Hematopoietic multipotent progenitor cell treated with erythropoietin and hydrocortisone succinate and interleukin-3 and kit ligand, for 8 days (in vitro differentiated cells): Measurements from ENCODE around the gene PMVK.
"Not testable (repeated sequence)": the region's sequence is repeated elsewhere in the genome, so short reads cannot be mapped to it uniquely, and the experiment has no call there.

Experiments used
- DNase-seq: peaks from one replicate; pipeline ENCODE4 v3.0.0-alpha.2; 2015

The PMVK gene

DNA sequence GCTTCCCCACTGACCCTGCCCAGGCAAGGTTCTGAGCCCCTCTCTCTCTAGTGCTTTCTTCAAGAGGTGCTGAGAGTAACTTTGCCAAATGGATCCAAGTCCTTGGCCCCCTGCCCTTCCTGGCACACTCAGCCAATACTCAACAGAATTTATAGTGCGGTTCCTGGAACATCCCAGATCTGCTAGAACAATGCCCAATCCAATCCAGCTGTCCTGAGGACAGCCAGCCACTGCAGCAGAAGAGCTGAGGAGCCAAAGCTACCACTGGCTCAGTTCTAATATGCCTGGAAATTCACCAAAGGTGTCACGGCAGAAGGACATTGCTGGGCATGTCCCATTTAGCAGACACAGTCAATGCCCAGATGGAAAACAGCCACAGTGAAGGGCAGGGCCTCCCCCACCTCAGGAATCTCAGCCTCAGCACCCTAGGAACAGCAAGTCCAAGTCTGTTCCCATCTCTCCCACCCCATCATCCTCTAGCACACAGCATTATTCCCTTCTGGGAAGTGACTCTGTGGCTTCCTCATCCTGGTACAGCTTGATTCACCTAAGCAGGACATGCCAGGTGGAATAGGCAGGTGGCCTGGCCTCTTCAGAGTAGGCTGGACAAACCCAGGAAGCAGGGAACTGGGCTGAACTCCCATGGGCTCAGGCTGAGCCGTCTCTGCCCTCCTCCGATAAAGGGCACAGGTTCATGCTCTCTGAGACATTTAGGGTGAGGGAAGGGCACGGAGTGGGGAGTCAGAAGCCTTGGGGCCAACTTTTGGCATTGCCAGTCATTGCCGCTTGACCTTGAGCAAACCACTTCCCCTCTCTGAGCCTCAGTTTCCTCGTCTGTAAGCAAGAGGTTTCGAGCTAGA lies 24.6 kb downstream of the PMVK start:
- no peak for DNase-seq

DNA sequence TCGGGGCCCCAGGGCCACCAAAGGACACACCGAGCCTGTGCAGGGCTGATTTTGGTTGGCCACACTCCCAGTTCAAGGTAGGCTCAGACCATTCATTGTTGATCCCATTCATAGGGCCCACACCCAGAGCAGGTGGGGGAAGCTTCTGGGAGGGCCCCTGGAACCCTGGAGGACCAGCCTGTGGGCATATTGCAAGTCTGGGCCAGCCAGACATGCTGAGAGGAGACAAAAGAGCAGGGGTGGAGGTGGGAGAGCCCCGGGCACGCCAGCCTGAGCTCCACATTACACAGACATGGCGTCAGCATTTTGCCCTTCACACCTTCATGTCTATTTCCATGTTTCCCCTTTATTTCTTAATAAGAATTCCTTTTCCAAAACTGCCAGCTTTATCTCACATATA lies 25.7 kb downstream of the PMVK start:
- DNase-seq: no peak

DNA sequence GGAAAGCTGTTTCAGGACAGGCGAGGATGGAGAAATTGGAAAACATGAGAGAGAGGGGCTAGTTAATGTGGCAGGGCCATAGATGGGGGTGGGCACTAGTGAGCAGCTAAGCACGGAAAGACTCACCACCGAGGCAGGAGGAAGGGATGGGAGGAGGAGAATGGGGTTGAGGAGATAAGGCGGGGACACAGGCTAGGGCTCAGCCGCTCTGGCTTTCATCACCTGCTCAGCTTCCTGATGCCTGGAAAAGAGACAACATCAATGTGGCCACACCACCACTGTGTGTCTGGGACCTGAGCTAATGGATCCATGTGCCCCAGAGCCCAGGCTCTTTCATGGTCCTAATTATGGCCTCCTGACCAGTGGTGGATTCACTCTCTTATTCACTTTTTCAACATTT lies 27.6 kb downstream of the PMVK start:
- no peak for DNase-seq

DNA sequence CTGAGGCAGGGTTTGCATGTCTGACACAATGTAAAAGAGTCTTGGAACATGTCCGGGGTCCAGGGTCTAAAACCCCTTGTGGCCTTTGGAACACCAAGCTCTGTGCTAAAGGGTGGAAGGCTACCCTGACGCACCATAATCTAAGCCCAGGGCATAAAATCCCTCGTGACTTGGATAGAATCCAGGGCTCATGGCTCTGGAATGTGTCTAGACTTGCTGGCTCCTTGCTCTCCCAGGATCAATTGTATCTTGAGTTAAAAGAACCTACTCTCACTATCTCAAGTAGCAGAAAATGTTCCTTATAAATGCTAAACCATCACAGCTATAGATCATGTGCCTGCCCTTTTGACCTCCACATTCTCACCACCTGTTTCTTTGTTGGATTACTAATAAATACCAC lies 28.4 kb downstream of the PMVK start:
- DNase-seq: not testable (repeated sequence)

DNA sequence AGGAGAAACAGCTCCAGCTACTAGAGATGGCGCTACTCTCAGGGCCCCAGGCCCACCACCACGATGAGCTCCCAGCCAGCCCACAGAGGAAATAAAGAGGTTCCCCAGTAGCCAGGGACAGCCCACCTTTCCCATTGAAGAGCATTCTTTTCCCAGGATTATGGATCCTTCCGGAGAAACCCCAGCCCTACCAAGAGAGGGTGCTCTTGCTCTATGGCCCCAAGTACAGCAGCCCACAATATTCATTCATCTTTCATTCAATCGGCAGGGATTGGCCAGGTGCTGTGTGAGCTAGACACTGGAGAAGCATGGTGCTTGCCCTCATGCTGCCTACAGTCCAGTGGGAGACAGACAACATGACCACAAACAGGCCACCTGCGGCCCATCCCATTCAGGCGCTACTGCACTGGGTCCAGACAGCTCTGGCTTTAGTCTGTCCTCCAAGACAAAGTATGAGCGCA lies 29.9 kb downstream of the PMVK start:
- DNase-seq: no peak

DNA sequence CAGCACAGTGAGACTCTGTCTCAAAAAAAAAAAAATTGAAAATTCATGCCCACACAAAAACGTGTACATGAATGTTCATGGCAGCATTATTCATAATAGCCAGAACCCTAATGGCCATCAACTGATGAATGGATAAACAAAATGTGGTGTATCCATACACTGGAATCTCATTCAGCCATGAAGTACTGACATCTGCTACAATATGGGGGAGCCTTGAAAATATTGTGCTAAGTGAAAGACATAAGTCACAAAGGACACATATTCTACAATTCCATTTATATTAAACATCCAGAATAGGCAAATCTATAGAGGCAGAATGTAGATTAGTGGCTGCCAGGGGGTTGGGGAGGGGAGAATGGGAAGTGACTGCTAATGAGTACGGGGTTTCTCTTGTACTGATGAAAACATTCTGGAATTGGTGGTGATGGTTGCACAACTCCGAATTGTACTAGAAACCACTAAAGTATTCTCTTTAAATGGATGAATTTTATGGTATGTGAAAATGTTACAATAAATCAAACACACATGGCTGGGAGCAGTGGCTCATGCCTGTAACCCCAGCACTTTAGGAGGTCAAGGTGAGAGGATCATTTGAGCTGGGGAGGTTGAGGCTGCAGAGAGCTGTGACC lies 33.5 kb downstream of the PMVK start:
- no peak for DNase-seq

DNA sequence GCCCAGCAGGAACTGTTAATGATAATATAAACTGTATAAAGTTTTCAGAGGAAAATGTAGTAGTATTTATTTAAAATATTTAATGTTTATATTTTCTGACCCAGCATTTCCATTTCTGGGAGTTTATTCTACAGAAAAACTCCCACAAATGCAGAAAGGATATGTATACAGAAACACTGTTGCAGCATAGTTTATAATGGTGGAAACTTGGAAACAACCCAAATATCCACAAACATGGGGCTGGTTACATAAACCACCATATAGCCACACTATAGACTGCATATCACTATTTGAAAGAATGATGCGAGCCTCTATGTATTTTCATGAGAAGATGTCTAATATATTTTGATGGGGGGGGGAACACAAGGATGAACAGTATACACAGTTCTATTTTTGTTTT lies 34.9 kb downstream of the PMVK start:
- DNase-seq: no peak

DNA sequence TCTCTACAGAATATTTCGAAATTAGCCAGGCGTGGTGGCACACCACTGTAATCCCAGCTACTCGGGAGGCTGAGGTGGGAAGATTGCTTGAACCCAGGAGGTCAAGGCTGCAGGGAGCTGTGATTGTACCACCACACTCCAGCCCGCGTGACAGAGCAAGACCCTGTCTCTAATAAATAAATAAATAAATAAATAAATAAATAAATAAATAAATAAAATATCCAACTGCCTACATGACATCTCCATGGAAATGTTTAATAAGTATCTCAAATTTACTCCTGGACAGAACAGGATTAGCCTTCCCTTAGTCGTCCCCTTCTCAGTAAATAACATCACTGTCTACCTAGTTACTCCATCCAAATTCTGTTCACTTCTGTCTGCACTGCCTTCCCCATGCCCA lies 37.5 kb downstream of the PMVK start:
- DNase-seq: no peak

DNA sequence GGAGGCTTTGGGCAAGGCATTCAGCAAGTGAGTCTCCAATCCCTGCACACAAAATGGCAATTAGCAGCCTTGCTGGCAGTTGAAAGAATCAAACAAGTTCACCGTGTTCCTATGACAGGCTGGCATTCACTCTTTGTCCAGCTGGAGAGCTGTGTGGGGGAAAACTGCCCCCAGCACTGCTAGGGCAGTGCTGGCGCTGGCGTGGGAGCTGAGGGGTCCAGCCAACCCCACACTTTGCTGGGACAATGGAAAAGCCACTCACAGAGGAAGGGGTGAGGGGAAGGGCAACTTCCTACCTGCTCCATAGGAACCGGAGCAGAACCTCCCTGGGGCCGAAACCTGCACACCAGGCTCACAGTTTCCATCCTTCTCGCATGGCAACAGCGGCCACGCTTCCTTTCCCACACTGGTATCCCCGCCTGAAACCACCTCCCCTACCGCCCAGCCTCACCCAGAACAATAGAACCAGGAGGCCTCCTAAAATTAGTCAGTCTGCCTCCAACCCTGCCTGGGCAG lies 39.7 kb downstream of the PMVK start:
- DNase-seq: no peak

DNA sequence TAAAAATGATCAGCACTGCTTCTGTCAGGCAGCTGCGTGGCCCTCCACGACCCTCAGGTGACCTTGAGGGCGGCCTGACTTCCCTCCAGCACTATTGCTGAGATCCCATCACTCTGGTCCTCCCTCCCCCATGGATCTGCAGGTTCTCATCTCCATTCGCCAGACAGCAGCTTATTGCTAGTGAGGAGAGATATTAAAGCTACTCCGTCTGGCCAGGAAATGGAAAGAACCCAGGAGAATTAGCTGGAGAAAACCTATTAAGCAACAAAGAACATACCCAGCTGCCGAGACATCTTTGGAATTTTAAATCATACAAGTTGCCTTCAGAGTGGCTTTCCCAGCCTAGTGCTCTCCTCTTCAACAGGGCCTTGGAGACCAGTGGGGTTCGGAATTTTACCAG lies 40.7 kb downstream of the PMVK start:
- DNase-seq: no peak

DNA sequence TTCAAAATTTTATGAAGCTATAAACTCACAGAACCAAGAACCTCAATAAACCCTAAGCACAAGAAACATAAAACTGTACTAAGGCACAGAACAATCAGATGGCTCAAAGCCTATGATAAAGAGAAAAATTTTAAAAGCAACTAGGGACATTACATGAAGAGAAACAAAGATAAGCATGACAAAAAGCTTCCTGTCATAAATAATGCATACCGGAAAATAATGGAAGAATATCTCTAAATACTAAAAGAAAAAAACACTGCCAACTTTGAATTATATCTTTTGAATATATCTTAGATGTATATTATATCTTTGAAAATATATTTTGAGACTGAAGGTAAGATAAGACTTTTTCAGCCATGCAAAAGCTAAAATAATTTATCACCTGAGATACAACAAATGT lies 45.1 kb downstream of the PMVK start:
- no peak for DNase-seq

DNA sequence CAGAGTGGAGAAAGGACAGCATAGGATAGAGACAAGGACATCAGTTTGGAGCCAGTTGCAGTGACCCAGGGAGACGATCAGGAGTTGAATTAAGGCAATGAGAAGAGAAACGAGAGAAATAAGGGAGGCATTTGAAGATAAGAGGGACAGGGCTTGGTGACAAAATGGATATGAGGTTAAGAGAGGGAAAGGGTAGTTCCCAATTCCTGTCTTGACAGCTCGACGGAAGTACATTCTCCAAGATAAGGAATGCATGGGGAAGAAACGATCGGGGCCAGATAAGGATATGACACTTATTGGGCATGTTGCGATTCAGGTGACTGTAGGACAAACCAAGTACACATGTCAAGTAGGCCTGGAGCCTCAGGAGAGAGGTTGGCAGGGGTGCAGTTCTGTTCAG lies 47.8 kb downstream of the PMVK start:
- DNase-seq: no peak

DNA sequence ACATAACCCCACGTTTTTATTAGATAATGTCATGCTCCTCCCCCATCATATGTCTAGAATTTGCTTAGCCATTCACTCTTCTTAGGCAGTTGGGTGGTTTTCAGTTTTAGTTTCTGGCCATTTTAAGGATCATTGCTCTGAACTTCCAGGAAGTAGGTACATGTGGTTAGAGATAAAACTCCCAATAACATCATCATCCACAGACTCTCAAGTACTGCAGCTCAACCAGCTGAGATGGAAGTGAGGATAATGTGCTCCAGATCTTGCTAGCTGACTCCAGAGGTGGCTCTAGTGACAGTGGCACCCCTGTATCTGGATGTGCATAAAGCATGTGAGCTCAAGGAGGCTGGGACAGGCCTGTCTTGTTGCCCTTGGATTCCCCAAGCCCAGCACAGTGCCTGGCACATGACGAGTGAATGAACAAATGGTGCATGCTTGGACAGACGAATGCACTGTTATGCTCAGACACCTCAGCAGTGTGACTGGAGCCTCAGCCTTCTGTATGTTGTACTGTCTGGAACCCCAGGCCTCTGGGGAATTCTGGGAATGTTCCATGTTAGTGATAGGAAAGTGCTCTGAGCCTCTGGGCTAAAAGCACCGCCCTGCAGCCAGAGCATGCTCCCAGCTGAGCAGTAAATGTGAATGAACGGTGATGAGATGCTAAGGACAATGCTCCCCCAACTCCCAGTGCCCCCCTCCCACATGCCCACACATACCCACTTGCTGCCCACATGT lies 50.1 kb downstream of the PMVK start:
- peak; percentile 45 for DNase-seq

DNA sequence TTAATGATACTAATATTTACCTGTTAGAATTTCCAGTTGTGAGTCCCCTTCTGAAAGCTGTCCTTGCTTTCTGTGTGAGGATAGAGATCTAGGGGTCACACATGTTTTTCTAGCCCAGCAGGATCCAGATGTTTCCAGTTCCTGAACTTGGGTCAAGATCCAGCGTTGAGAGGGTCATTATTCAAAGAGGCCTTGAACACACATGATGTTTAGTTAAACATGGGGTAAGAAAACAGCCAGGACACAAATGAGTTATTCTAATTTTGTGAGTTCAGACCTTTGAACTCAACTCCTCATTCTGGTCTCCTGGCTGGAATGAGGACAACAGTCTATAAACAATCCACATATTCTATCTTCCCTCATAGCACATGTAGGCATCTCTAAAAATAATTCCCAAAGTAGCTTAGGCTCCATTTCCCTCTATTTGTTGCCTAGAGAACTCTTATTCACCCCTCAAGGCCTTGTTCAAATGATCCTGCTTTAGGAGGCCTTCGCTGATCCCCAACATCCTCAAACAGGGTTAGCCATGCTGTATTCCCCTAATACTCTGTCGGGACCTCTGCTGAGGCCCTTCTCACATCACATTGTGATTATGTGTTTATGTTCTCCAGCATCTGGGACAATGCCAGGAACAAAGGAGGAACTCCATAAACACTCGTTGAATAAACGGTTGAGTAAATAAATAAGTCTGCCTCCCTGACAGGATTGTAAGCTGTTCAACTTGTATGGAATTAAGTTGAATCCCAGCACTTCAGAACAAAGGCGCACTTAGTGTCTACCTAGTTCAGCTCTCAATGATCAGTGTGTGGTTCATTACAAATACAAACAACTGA lies 51.4 kb downstream of the PMVK start:
- DNase-seq: no peak

DNA sequence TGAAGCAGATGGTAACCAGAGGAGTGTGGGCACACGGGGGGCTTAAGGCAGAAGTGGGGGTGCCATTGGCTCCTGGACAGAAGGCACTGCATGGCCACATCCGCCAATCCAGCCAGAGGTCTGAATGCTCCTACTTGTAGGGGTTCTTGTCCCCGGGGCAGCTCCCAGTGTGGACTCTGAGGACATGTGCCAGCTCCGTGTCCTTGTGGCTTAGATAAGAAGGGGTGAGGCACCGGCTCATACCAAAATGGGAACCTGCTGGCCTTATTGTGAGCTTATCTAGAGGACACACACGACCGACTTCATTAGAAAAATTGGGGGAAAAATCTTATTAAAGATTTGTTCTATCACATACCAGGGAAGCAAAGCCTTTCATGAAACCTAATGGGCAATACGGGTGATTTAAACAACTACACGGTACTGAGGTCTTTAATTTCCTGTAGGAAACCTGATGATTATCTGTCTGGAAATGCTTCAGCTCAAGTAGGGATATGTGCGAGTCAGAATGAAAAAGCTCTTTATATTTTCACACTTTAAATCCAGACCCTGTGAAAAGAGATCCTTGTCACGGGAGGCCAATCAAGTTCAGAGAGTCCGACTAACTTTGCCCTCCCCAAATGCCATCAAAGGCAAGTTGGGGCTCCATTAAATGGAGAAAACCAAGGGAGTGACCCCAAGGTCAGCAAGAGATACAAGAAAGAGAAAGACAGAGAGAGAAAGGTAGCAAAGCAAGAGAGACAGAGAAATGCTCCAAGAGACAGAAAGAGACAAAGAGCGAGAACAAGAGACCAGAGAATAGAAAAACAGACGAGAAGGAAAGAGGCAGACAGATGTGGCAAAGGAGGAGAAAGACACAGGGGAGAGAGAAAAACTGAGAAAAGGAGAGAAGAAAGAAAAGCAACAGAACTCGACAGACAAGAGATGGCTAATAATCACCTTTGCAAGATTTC lies 52.3 kb downstream of the PMVK start:
- DNase-seq: peak; percentile 97

DNA sequence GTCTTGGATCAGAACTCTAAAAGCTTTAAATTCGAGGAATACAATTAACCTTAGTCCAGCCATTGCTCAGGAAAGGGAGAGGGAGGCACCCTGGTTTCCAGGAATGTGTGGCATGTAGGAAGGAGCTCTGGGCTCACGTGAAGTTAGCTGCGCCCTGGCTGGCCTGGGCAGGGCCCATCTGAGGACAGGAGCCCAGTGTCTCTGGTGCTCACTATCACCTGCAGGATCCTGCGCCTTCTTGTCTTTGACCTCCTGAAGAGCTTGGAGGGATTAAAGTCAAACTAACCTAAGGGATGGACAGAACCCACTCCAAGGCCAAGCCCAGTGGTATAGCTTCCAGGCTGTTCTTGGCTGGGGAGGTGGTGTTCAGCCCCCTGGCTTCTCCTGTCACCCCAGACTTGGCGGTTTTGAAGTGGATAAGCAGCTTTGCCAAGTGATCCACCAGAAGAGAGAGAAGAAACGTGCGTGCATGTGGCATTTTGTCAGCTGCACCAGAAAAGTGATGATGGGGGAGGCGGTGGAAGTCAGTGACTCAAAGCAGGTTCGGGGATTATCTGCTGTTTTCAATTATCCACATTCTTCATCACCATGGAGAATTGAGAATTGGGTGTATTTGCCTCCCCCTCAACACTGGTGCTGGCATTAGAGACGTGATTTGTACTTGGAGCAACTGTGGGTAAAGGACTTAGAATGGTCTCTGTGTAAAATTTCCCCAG lies 54.5 kb downstream of the PMVK start:
- no peak for DNase-seq

DNA sequence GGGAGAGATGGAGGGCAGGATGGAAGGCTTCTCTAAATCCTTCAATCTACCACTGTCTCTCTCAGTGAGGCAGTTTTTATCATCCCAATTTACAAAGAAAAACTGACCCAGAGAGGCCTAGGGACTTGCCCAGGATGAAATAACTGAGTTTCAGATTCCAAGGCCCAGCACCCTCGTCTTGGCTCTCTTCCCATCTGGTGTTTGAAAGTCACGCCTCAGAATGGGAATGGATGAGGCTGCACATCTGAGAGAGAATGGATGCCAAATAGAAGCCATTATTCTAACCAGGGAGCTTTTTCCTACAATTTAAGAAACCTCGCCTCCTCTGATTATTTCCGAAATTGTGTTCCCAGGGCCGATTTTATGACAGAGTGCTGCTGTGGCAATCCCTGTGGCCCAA lies 55.8 kb downstream of the PMVK start:
- DNase-seq: no peak

DNA sequence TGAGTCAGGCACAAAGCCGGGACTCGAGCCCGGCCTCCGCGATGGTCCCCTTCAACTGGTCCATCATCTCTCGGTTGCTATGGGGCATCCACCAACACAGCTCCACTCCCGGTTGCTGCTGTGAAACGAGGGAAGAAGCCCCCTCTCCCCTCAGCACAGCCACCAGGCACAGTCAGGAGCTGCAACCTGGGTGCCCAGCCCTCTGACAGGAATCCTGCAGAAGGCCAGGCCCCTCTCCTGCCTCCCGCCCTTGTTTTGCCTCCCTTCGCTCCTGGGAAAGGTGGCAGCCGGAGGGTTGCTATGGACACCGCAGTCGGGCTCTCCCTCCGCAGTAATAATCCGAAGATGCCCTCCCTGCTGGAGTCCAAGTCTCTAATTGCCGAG lies 57.5 kb downstream of the PMVK start:
- no peak for DNase-seq

DNA sequence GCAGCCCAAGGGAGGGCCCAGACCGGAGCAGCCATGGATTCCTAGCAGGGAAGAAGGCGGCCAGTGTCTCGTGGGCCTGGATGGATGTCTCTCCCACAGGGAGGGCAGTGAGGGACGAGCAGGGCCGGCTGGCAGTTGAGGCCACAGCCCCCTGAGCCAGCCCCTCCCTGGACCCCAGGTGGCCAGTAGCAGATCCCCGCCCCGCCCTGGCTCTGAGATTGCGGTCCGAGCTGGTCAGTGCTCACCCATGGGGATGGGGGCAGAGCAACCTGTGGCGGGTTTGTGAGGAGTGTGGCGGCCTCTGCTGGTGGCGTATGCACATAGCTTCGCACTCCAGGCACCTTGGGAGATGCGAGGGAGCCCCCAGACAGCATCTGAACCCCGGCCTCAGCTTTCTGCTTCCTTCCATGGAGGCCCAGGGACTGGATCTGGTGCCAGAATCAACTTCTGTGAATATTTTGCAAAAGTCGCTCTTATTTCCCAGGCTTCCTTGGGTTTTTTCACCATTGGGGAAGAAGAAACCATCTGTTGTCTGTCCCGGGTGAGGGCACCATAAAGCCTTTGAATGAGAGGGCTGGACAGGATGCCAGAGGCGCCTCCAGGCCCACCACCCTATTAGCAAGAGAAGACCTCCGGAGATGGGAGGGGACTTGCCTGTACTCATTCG lies 58.0 kb downstream of the PMVK start:
- DNase-seq: peak; percentile 60

DNA sequence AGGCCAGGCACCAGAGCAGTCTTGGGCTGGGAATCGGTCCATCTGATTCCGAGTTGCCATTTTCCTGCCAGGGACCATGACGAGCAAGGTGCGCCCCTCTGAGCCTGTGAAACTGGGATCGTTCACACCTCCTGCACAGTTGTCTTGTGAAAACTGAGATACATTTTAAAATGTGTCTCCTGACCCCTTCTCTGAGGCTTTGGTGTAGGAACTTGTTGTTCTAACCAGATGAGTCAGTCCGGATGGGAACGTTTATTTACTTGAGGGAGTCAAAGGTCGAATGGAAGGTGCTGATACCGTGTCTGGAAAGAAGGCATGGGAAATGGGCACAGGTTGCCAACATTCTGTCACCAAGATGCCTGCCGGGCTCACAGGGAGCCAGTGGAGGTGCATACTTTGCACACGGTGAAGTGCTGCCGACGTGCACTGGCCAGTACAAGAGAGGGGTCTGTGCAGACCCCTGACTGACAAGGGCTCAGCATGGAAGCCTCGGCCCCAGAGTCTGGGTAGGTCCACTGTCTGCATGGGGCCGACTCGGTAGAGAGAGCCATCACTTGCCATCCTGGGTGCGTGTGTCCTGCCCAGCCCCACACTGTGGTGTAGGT lies 59.0 kb downstream of the PMVK start:
- DNase-seq: no peak
